Calu3 (cell line): ENCODE results near the gene TMEM151B. TPM values are rescaled to one million over a fixed set of nuclear protein-coding genes. Genes with fewer than 3 reads are reported as not detected.

Experiments used
- BruUV-seq: library from RNA; stranded (reverse); fragments of 400-500 nt; replicated peaks from 2 replicates; lab custom pipeline; 2021; lab: Mats Ljungman, UMichigan
- CTCF ChIA-PET: fragments of 300-600 bp; sonication (Branson Sonifier 250); formaldehyde crosslinking; loops from one replicate; lab custom pipeline; 2022; ENCODE audit warnings: antibody characterized with exemption; lab: Charles Lee
- DNase-seq: peaks from one replicate; pipeline ENCODE4 v3.0.0; 2022
- H3K27ac Mint-ChIP-seq: one replicate; pipeline ENCODE4 v1.8.0; 2022; ENCODE audit warnings: mixed read lengths; ENCODE audit not compliant: unreplicated experiment
- H3K27me3 Mint-ChIP-seq: one replicate; pipeline ENCODE4 v1.8.0; 2022; ENCODE audit warnings: mixed read lengths; ENCODE audit not compliant: unreplicated experiment
- H3K36me3 Mint-ChIP-seq: one replicate; pipeline ENCODE4 v1.8.0; 2022; ENCODE audit warnings: mild to moderate bottlenecking, moderate library complexity, mixed read lengths; ENCODE audit not compliant: insufficient read depth, unreplicated experiment
- H3K4me1 Mint-ChIP-seq: one replicate; pipeline ENCODE4 v1.8.0; 2022; ENCODE audit warnings: mild to moderate bottlenecking, low read depth, mixed read lengths; ENCODE audit not compliant: unreplicated experiment
- H3K4me3 Mint-ChIP-seq: one replicate; pipeline ENCODE4 v1.8.0; 2022; ENCODE audit warnings: mild to moderate bottlenecking, low read depth, moderate library complexity, mixed read lengths; ENCODE audit not compliant: unreplicated experiment
- H3K9me3 Mint-ChIP-seq: one replicate; pipeline ENCODE4 v1.8.0; 2022; ENCODE audit warnings: low read depth, mixed read lengths; ENCODE audit not compliant: unreplicated experiment
- intact Hi-C: fragments of 100-400 bp; cut with micrococcal nuclease; formaldehyde crosslinking; loops from one replicate; pipeline ENCODE4 v1.10.0; 2022; ENCODE audit not compliant: unreplicated experiment
- total RNA-seq: library from RNA; stranded (reverse); gene quantifications from 2 replicates; pipeline ENCODE4 v1.2.3, GENCODE V29; 2022
- TF ChIP-seq, protein P1 (sequence below): fragments of 200-600 bp; IDR thresholded peaks from one replicate; pipeline ENCODE4 v1.8.0; 2022; ENCODE audit warnings: antibody characterized with exemption; ENCODE audit not compliant: unreplicated experiment

The TMEM151B gene
- total RNA-seq, 1 experiment from 2014 or later: not detected

DNA sequence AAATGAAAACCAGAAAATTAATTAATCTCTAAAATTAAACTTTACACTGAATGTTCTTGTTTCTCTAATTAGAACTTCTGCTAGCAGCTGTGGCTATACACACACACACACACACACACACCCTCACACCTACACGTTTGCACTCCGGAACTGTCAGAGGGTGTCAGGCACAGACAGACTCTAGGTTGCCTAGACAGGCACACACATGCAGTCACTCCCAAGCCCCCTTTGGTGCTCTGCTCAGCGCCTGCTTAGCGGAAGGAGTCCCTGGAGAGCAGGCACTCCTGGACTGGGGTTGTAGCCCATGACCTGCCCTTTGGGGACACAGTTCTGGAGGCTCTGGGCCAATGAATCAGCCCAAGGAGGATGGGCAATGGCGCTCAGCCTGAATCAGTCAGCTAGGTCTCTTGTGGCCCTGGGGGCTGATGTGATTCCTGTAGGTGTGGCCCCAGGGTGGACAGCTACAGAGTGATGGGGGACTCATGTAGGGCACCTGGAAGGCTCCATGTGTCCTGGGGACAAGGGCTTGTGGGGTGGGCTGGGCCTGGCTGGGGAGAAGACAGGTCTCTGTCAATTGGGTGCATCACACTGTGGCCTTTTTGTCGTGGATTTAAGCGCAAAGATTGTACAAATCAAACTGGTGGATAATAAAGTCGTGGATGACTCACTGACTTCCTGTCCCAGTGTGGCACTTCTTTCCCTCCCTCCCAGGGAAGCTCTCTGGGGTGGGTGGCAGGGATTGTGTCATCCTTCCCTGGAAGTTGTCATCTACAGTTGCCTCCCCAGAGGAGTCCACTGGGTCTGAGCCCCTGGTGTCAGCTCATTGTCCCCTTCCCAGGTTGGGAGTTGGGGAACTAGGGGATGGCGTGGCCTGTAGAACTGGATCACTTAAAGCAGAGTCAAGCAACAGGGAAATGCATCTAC is 8.8 kb downstream of the TMEM151B start:
- CTCF ChIA-PET: no interaction called here
- no peak overlapping the region for H3K4me3 Mint-ChIP-seq
- H3K27ac Mint-ChIP-seq: no peak overlapping the region
- H3K27me3 Mint-ChIP-seq: peaks cover 85% of the 10 kb centered on the region
- H3K9me3 Mint-ChIP-seq: no peaks in the 10 kb centered on the region
- no TSS peak for BruUV-seq
- TF ChIP-seq, protein P1, sequence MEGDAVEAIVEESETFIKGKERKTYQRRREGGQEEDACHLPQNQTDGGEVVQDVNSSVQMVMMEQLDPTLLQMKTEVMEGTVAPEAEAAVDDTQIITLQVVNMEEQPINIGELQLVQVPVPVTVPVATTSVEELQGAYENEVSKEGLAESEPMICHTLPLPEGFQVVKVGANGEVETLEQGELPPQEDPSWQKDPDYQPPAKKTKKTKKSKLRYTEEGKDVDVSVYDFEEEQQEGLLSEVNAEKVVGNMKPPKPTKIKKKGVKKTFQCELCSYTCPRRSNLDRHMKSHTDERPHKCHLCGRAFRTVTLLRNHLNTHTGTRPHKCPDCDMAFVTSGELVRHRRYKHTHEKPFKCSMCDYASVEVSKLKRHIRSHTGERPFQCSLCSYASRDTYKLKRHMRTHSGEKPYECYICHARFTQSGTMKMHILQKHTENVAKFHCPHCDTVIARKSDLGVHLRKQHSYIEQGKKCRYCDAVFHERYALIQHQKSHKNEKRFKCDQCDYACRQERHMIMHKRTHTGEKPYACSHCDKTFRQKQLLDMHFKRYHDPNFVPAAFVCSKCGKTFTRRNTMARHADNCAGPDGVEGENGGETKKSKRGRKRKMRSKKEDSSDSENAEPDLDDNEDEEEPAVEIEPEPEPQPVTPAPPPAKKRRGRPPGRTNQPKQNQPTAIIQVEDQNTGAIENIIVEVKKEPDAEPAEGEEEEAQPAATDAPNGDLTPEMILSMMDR: no peak
- H3K36me3 Mint-ChIP-seq: no peaks in the 10 kb centered on the region
- peaks cover 8% of the 10 kb centered on the region for H3K4me1 Mint-ChIP-seq
- DNase-seq: no peak
- intact Hi-C loops: no loop called here

DNA sequence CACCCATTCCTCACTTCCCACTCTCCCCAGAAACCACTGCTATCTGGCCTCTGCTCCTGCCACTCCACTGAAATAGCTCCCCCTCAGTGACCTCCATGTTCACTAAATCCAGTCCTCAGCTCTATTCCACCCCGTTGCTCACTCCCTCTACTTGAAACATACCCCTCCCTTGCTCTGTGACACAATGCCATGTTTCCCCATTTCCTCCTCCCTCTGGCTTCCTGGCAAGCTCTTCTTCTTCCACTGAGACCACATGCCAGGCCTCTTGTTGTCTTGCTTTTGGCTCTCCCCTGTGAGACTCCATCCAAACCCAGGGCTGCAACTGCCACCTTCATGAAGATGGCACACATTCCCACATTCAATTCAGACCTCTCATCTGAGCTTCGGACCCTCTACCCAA is 13.9 kb downstream of the TMEM151B start:
- TF ChIP-seq, protein P1: no peak
- no peak for DNase-seq
- peaks cover 94% of the 10 kb centered on the region for H3K27me3 Mint-ChIP-seq
- no peaks in the 10 kb centered on the region for H3K4me1 Mint-ChIP-seq
- no peak overlapping the region for H3K27ac Mint-ChIP-seq
- intact Hi-C loops: no loop called here
- BruUV-seq: no TSS peak
- CTCF ChIA-PET: interaction anchor here (2.2 kb wide), 1 partner anchor 16 kb away, joined by 8 read pairs; no protein-coding TSS in a partner anchor
- H3K36me3 Mint-ChIP-seq: no peaks in the 10 kb centered on the region
- H3K4me3 Mint-ChIP-seq: no peak overlapping the region
- H3K9me3 Mint-ChIP-seq: no peaks in the 10 kb centered on the region

DNA sequence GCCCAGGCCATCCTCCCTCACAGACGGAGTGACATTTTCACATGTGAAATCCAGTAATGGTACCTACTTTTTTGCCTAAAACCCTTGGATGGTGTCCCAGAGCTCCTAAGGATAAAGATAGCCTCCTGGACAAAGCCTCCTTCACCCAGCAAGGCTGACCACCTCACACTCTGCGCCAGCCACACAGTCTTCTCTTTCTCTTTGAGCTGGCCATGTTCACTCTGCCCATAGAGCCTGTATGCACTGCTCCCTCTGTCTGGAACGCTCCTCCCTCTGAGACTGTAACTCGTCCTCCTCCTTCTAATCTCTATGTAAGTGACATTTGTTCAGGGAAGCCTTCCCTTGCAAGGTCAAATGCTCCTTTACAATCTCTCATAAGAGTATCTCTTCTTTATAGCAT is 14.6 kb downstream of the TMEM151B start:
- peaks cover 94% of the 10 kb centered on the region for H3K27me3 Mint-ChIP-seq
- CTCF ChIA-PET: interaction anchor here (2.2 kb wide), 1 partner anchor 17 kb away, joined by 8 read pairs; no protein-coding TSS in a partner anchor
- H3K4me3 Mint-ChIP-seq: no peak overlapping the region
- no TSS peak for BruUV-seq
- no peaks in the 10 kb centered on the region for H3K36me3 Mint-ChIP-seq
- H3K4me1 Mint-ChIP-seq: no peaks in the 10 kb centered on the region
- intact Hi-C loops: no loop called here
- H3K9me3 Mint-ChIP-seq: no peaks in the 10 kb centered on the region
- H3K27ac Mint-ChIP-seq: no peak overlapping the region
- no peak for DNase-seq
- TF ChIP-seq, protein P1: no peak

DNA sequence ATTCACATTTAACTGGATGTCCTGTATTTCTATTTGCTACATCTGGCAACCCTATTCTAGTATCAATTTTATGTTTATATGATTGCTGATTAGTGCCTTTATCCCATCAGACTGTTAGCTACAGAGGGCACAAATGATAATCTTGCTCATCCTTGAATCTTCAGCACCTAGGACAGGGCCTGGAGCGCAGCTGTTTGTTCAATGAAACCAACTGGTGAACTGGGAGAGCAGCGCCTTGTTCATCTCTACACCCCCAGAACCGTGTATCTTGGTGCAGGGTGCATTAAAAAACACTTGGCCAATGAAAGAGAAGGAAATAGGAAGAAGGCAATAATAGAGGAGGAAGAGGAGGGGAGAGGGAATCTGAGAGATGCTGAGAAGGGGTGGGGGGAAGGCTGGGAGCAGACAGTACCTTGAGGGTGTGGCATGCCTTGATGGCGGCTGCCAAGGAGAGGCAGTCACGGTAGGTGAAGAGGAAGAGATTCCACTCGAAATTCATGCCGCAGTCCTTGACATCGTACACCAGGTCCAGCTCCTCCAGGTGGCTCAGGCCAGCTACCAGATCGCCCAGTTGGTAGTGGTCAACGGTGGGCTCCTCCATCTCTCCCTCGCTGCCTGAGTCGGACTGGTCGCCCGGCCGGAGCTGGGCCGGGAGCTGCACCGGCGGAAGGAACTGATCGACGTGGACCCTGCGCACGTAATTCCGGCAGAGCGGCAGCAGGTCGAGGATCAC is 15.5 kb downstream of the TMEM151B start:
- Mint-ChIP-seq H3K36me3 (no peaks in the 10 kb centered on the region), H3K27ac (no peak overlapping the region), H3K4me1 (no peaks in the 10 kb centered on the region), H3K27me3 (peaks cover 94% of the 10 kb centered on the region), H3K4me3 (no peak overlapping the region), H3K9me3 (no peaks in the 10 kb centered on the region)
- intact Hi-C loops: no loop called here
- TF ChIP-seq, protein P1: no peak
- CTCF ChIA-PET: interaction anchor here (2.2 kb wide), 1 partner anchor 18 kb away, joined by 8 read pairs; no protein-coding TSS in a partner anchor
- BruUV-seq: no TSS peak
- DNase-seq: no peak
